Adrenal gland (tissue), 5 donors: ENCODE measurements around the gene PTGDR2.

Experiments
- POLR2A ChIP-seq, 2 donors: fragments of 450-650 bp; IDR thresholded peaks; one replicate each; pipeline ENCODE4 v1.6.1; 2017; ENCODE audit warnings: antibody characterized with exemption in 2 of 2, mild to moderate bottlenecking in 2 of 2, moderate library complexity in 1 of 2
- TF ChIP-seq, protein P1 (sequence below), 6 experiments: fragments of 450-650 bp in 4 of 6; fragments of 200-600 bp in 2 of 6; sonication (generic) in 1 of 6; IDR thresholded peaks; 1 replicate in 5 of 6; 2 replicates in 1 of 6; pipeline versions ENCODE4 v1.5.1 to v1.8.0; 2016 to 2021; ENCODE audit warnings: antibody characterized with exemption in 6 of 6, mild to moderate bottlenecking in 2 of 6, moderate library complexity in 1 of 6
- donor health status: DM: no; HTN: no; CAD: no.

DNA sequence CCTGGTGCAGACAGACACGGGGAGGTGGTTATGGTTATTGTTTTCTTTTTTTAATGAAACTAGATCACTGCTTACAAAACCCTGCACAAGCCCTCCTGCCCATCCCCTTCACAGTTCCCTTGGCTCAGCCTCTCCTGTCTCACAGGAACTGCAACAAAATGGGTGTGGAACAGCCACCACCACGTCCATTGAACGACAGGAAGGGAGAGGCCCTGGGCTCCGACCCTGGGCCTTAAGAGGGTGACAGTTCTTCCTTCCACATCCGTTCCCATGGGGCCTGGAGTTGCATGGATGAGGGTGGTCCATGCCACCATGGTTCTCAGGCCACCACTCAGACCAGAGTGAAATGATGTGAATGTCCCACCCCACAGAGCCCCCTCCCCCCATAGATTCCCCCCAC is 34.9 kb upstream of the PTGDR2 start:
- no peak for TF ChIP-seq POLR2A (IDR thresholded peaks at IDR 0.05)
- TF ChIP-seq, protein P1, sequence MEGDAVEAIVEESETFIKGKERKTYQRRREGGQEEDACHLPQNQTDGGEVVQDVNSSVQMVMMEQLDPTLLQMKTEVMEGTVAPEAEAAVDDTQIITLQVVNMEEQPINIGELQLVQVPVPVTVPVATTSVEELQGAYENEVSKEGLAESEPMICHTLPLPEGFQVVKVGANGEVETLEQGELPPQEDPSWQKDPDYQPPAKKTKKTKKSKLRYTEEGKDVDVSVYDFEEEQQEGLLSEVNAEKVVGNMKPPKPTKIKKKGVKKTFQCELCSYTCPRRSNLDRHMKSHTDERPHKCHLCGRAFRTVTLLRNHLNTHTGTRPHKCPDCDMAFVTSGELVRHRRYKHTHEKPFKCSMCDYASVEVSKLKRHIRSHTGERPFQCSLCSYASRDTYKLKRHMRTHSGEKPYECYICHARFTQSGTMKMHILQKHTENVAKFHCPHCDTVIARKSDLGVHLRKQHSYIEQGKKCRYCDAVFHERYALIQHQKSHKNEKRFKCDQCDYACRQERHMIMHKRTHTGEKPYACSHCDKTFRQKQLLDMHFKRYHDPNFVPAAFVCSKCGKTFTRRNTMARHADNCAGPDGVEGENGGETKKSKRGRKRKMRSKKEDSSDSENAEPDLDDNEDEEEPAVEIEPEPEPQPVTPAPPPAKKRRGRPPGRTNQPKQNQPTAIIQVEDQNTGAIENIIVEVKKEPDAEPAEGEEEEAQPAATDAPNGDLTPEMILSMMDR (IDR thresholded peaks at IDR 0.05) = no peak
